Pancreas (tissue), 10 donors: ENCODE data around the gene NKIRAS1. TPM values are rescaled to one million over a fixed set of nuclear protein-coding genes. Genes with fewer than 3 reads are reported as not detected.

Source experiments
- ATAC-seq, 4 donors: fragments of 200-7000 bp; cut with Tn5 transposase; one replicate each; pipeline versions ENCODE4 v1.8.0 to v1.9.1; 2020; ENCODE audit warnings: mild to moderate bottlenecking in 4 of 4, moderate library complexity in 4 of 4
- DNase-seq, 6 donors: peaks; one replicate each; pipeline ENCODE4 v3.0.0-alpha.2; 2020
- FAIRE-seq: peaks from 2 replicates; lab custom pipeline; 2012; peaks lifted over from hg19 to GRCh38; lab: Jason Lieb, UNC
- H3K27ac ChIP-seq, 4 donors: fragments of 200-600 bp; sonication (generic); 1 replicate in 3 of 4; 2 replicates in 1 of 4; pipeline versions ENCODE4 v1.5.0 to v1.8.0; 2020
- H3K27me3 ChIP-seq, 4 donors: fragments of 200-600 bp; one replicate each; pipeline ENCODE4 v1.8.0; 2021
- H3K36me3 ChIP-seq, 3 donors: fragments of 200-600 bp; sonication (generic) in 1 of 3; one replicate each; pipeline versions ENCODE4 v1.5.0 to v1.8.0; 2020 to 2021
- H3K4me1 ChIP-seq, 3 donors: fragments of 200-600 bp; one replicate each; pipeline ENCODE4 v1.8.0; 2021
- H3K4me3 ChIP-seq, 4 donors: fragments of 200-600 bp; sonication (generic) in 2 of 4; one replicate each; pipeline versions ENCODE4 v1.5.0 to v1.8.0; 2020 to 2021
- H3K9me3 ChIP-seq, 4 donors: fragments of 200-600 bp; one replicate each; pipeline ENCODE4 v1.8.0; 2021
- WGBS, 2 donors: extraction: QIAGEN DNeasy Blood & Tissue Kit; methylation state at CpG; one replicate each; pipeline ENCODE4 v1.1.7; 2013; 5-methylcytosine and 5-hydroxymethylcytosine counted together
- intact Hi-C, 3 donors: fragments of 100-400 bp; cut with DNase I; formaldehyde crosslinking; loops; one replicate each; pipeline versions ENCODE4 v1.11.1 to v1.14.2; 2022
- polyA plus RNA-seq, 2 donors: library from polyadenylated mRNA; stranded (reverse); fragments of 200-250 nt; gene quantifications; one replicate each; pipeline ENCODE4 v1.2.3, GENCODE V29; 2013
- total RNA-seq, 6 donors: library from RNA; stranded (reverse); fragmentation: NEBNext Ultra II Directional in 4 of 6; extraction: Animal tissue kit (Norgen Biotek cat#: 25700) in 4 of 6; gene quantifications; one replicate each; pipeline versions ENCODE4 v1.2.1 to v1.2.4, GENCODE V29; 2021 to 2023
- TF ChIP-seq, protein P1 (sequence below), 4 donors: fragments of 200-600 bp; sonication (generic) in 3 of 4; IDR thresholded peaks; one replicate each; pipeline versions ENCODE4 v1.5.0 to v1.8.0; 2021; ENCODE audit warnings: antibody characterized with exemption in 4 of 4
- donor health status: healthy with polysubstance abuse.
- donor health status: DM: no; HTN: no; CAD: no; lungs with moderate emphysema.
- donor health status: DM: no; HTN: no; CAD: no.
- donor health status: control.
- donor health status: control.
- donor health status: Bipolar disorder and iron deficiency.
- donor health status: DM: yes; HTN: yes; CAD: no.
- donor health status: DM: no; HTN: no; CAD: no.
- donor health status: DM: no; HTN: no; CAD: no.
- donor health status: DM: yes; HTN: yes; CAD: no.

NKIRAS1 gene
- total and polyA plus RNA-seq, 8 donors: 2.7 to 5.9 (median 3.8) TPM

DNA sequence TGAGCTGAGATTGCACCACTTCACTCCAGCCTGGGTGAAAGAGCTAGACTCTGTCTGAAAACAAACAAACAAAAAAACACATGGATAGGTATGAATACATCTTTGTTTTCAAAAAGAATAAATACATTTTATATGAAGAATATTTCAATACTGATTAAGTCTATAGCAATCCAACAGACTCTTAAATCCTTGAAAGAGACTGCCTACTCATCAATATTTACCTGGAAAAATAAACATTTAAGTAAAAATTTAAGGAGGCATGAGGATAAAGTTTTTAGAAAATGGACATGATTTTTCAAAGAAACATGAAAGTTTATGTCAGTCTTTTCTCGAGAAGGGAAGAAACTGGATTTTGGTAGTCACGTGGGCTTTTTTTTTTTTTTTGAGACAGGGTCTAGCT, 5.4 kb downstream of the NKIRAS1 start:
- FAIRE-seq: no peak

DNA sequence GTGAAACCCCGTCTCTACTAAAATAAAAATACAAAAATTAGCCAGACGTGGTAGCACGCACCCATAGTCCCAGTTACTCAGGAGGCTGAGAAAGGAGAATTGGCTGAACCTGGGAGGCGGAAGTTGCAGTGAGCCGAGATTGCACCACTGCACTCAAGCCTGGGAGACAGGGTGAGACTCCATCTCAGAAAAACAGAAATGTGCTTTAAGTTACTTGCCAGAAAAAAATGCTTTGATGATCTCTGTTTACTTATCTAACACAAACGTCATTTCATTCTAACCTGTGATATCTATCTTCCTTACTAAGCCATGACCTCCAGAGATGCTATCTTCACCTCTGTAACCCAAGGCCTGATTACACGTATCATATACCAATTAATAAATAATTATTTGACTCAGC, 7.4 kb downstream of the NKIRAS1 start:
- peaks cover 0 to 10% (median 0%) of the 10 kb centered on the region in 3 donors for H3K36me3 ChIP-seq
- intact Hi-C loops: no loop called here

More for the DNA sequence above, 5.4 kb downstream of the NKIRAS1 start:
- ATAC-seq (no peak), DNase-seq (no peak)
- WGBS, 2 donors: 89 to 100% methylated on average over 2 of the region's 2 CpGs
- intact Hi-C loops: no loop called here
- TF ChIP-seq, protein P1, sequence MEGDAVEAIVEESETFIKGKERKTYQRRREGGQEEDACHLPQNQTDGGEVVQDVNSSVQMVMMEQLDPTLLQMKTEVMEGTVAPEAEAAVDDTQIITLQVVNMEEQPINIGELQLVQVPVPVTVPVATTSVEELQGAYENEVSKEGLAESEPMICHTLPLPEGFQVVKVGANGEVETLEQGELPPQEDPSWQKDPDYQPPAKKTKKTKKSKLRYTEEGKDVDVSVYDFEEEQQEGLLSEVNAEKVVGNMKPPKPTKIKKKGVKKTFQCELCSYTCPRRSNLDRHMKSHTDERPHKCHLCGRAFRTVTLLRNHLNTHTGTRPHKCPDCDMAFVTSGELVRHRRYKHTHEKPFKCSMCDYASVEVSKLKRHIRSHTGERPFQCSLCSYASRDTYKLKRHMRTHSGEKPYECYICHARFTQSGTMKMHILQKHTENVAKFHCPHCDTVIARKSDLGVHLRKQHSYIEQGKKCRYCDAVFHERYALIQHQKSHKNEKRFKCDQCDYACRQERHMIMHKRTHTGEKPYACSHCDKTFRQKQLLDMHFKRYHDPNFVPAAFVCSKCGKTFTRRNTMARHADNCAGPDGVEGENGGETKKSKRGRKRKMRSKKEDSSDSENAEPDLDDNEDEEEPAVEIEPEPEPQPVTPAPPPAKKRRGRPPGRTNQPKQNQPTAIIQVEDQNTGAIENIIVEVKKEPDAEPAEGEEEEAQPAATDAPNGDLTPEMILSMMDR (IDR thresholded peaks at IDR 0.05): no peak
- Histone ChIP-seq H3K27ac (no peak overlapping the region), H3K36me3 (peaks cover 0 to 10% (median 0%) of the 10 kb centered on the region in 3 donors), H3K4me1 (peaks cover 0 to 17% (median 0%) of the 10 kb centered on the region in 3 donors), H3K27me3 (no peaks in the 10 kb centered on the region), H3K4me3 (no peak overlapping the region), H3K9me3 (no peaks in the 10 kb centered on the region)

DNA sequence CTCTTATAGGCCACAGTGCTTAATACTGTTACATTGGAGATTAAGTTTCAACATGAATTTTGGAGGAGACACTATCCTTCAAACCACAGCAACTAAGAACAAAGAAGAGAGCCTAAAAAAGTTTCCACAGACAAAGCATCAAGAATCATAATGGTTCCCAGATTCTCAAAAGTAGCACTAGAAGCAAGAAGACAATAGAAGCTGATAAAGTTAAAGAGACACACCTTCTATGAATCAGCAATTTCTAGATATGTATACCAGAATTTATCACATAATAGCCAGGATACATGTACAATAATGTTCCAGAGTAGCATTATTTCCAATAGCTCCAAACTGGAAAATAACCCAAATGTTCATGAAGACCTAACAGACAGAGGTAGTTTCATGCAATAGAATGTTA, 12.2 kb downstream of the NKIRAS1 start:
- no peak overlapping the region for H3K27ac ChIP-seq
- no peak for DNase-seq
- peaks cover 0 to 14% (median 0%) of the 10 kb centered on the region in 3 donors for H3K36me3 ChIP-seq
- H3K27me3 ChIP-seq: no peaks in the 10 kb centered on the region
- no peak for FAIRE-seq
- H3K4me1 ChIP-seq: no peaks in the 10 kb centered on the region
- ATAC-seq: no peak
- intact Hi-C loops: no loop called here
- TF ChIP-seq, protein P1 (IDR thresholded peaks at IDR 0.05): no peak
- H3K9me3 ChIP-seq: no peaks in the 10 kb centered on the region
- H3K4me3 ChIP-seq: no peak overlapping the region

More for the DNA sequence above, 7.4 kb downstream of the NKIRAS1 start:
- no peak overlapping the region for H3K27ac ChIP-seq
- H3K4me3 ChIP-seq: no peak overlapping the region
- H3K27me3 ChIP-seq: no peaks in the 10 kb centered on the region
- H3K4me1 ChIP-seq: peaks cover 0 to 11% (median 0%) of the 10 kb centered on the region in 3 donors
- no peak for ATAC-seq
- TF ChIP-seq, protein P1 (IDR thresholded peaks at IDR 0.05): no peak
- no peaks in the 10 kb centered on the region for H3K9me3 ChIP-seq
- 87% methylated on average over 7 of the region's 7 CpGs for WGBS, 2 donors
- no peak for DNase-seq
- FAIRE-seq: no peak

DNA sequence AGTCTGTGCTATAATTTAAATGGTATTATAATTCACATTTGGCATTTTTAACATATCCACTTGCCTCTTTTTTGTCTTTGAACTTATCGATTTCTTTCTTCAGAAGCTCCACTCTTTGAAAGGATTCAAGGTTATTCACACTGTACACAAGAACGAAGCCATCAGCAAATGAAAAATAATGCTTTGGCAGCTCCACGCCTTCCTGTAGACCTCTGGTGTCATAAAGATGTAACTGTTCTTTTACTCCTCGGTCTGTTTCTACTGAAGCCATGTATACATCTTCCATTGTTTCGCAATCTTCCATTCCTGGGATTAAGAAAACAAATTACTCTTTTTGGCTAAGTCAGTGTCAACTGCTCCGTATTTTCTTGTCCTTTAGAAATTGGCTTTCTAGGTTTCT, 16.0 kb downstream of the NKIRAS1 start:
- no peak overlapping the region for H3K27ac ChIP-seq
- intact Hi-C loops: no loop called here
- FAIRE-seq: no peak
- no peaks in the 10 kb centered on the region for H3K4me1 ChIP-seq
- H3K9me3 ChIP-seq: no peaks in the 10 kb centered on the region
- peaks cover 0 to 8% (median 0%) of the 10 kb centered on the region in 3 donors for H3K36me3 ChIP-seq
- H3K4me3 ChIP-seq: no peak overlapping the region
- no peak for DNase-seq
- TF ChIP-seq, protein P1 (IDR thresholded peaks at IDR 0.05): no peak
- H3K27me3 ChIP-seq: no peaks in the 10 kb centered on the region
- ATAC-seq: no peak
- WGBS, 2 donors: 72% methylated on average over 6 of the region's 6 CpGs

GRCh38 chr3:23895181-23895580, 21.6 kb downstream of the NKIRAS1 start:
- intact Hi-C loops: no loop called here
- Histone ChIP-seq H3K36me3 (peaks cover 0 to 8% (median 0%) of the 10 kb centered on the region in 3 donors), H3K4me1 (no peaks in the 10 kb centered on the region), H3K27me3 (no peaks in the 10 kb centered on the region), H3K9me3 (no peaks in the 10 kb centered on the region), H3K4me3 (no peak overlapping the region), H3K27ac (no peak overlapping the region)
- ATAC-seq (no peak), FAIRE-seq (no peak), DNase-seq (no peak)
- TF ChIP-seq, protein P1 (IDR thresholded peaks at IDR 0.05): no peak
- 92 to 95% methylated on average over 4 of the region's 4 CpGs for WGBS, 2 donors
